HEK293 (cell line): ENCODE results near the gene EGR1.

Source experiments
- CTCF ChIA-PET: fragments of 350-600 bp; formaldehyde crosslinking; extraction: SDS; loops from one replicate; lab custom pipeline; 2021; ENCODE audit warnings: antibody characterized with exemption; lab: Yijun Ruan, JAX
- POLR2A ChIA-PET: fragments of 300-600 bp; formaldehyde crosslinking; extraction: SDS; loops from one replicate; lab custom pipeline; 2020; ENCODE audit warnings: antibody characterized with exemption, inconsistent platforms; lab: Yijun Ruan, JAX
- H3K27ac ChIP-seq: fragments of 200-500 bp; sonication (Bioruptor generic); 2 replicates; pipeline ENCODE4 v1.5.1; 2014; ENCODE audit warnings: low read depth, low read length, control low read depth, inconsistent platforms; ENCODE audit errors: extremely low read depth
- H3K36me3 ChIP-seq, 2 experiments: fragments of 200-500 bp in 1 of 2; sonication (Bioruptor generic) in 1 of 2; 1 replicate in 1 of 2; 2 replicates in 1 of 2; pipeline ENCODE4 v1.5.1; 2014 to 2017; ENCODE audit warnings: inconsistent platforms in 2 of 2, low read length in 2 of 2; ENCODE audit not compliant: control insufficient read depth in 2 of 2, insufficient read depth in 1 of 2
- H3K4me1 ChIP-seq: fragments of 200-500 bp; sonication (Bioruptor generic); 2 replicates; pipeline ENCODE4 v1.5.1; 2014; ENCODE audit warnings: mild to moderate bottlenecking, low read length, inconsistent platforms; ENCODE audit not compliant: control insufficient read depth, insufficient read depth
- H3K4me3 ChIP-seq: 2 replicates; pipeline ENCODE4 v1.5.1; 2011; ENCODE audit warnings: low read depth, mild to moderate bottlenecking, control low read depth, low read length, moderate library complexity
- H3K9me3 ChIP-seq: fragments of 200-500 bp; sonication (Bioruptor generic); 2 replicates; pipeline ENCODE4 v1.5.1; 2014; ENCODE audit warnings: low read depth, low read length, inconsistent platforms; ENCODE audit not compliant: control insufficient read depth, insufficient read depth
- BCL11A ChIP-seq: fragments of 450-650 bp; formaldehyde crosslinking; IDR thresholded peaks from 2 replicates; pipeline ENCODE4 v1.5.1; 2016; ENCODE audit warnings: low read depth, missing biosample characterization, missing genetic modification characterization
- HOXD13 ChIP-seq: sonication (generic); formaldehyde crosslinking; IDR thresholded peaks from 2 replicates; pipeline ENCODE4 v1.8.0; 2022; ENCODE audit warnings: missing genetic modification reagents, borderline replicate concordance
- KLF16 ChIP-seq: fragments of 450-650 bp; formaldehyde crosslinking; IDR thresholded peaks from 2 replicates; pipeline ENCODE4 v1.5.1; 2017; ENCODE audit warnings: missing biosample characterization, missing genetic modification characterization
- OSR2 ChIP-seq: fragments of 450-650 bp; formaldehyde crosslinking; IDR thresholded peaks from 2 replicates; pipeline ENCODE4 v1.5.1; 2016; ENCODE audit warnings: missing biosample characterization, missing genetic modification characterization
- SALL2 ChIP-seq: fragments of 450-650 bp; formaldehyde crosslinking; IDR thresholded peaks from 2 replicates; pipeline ENCODE4 v1.5.0; 2017; ENCODE audit warnings: missing biosample characterization, mild to moderate bottlenecking, missing genetic modification characterization, borderline replicate concordance
- TCF7L2 ChIP-seq: IDR thresholded peaks from 2 replicates; pipeline ENCODE4 v1.6.1; 2011; ENCODE audit warnings: low read depth, mild to moderate bottlenecking, inconsistent platforms, low read length, moderate library complexity, borderline replicate concordance
- YY2 ChIP-seq: fragments of 450-650 bp; formaldehyde crosslinking; IDR thresholded peaks from 2 replicates; pipeline ENCODE4 v1.5.1; 2016; ENCODE audit warnings: missing biosample characterization, missing genetic modification characterization
- ZBTB1 ChIP-seq: fragments of 450-650 bp; formaldehyde crosslinking; IDR thresholded peaks from 2 replicates; pipeline ENCODE4 v1.5.1; 2016; ENCODE audit warnings: missing biosample characterization, missing genetic modification characterization
- ZBTB48 ChIP-seq: fragments of 450-650 bp; formaldehyde crosslinking; IDR thresholded peaks from 2 replicates; pipeline ENCODE4 v1.5.1; 2016; ENCODE audit warnings: missing biosample characterization, missing genetic modification characterization
- ZFHX2 ChIP-seq: fragments of 450-650 bp; formaldehyde crosslinking; conservative IDR thresholded peaks from 2 replicates; pipeline ENCODE4 v1.5.1; 2016; ENCODE audit warnings: missing biosample characterization, missing genetic modification characterization
- ZFP69B ChIP-seq: fragments of 450-650 bp; formaldehyde crosslinking; IDR thresholded peaks from 2 replicates; pipeline ENCODE4 v1.5.1; 2016; ENCODE audit warnings: missing biosample characterization, missing genetic modification characterization
- ZNF202 ChIP-seq: fragments of 450-650 bp; formaldehyde crosslinking; IDR thresholded peaks from 2 replicates; pipeline ENCODE4 v1.5.1; 2016; ENCODE audit warnings: missing biosample characterization, missing genetic modification characterization, borderline replicate concordance
- ZNF302 ChIP-seq: fragments of 450-650 bp; formaldehyde crosslinking; IDR thresholded peaks from 2 replicates; pipeline ENCODE4 v1.5.1; 2016; ENCODE audit warnings: missing biosample characterization, missing genetic modification characterization, low read depth
- ZNF394 ChIP-seq: fragments of 450-650 bp; formaldehyde crosslinking; IDR thresholded peaks from 2 replicates; pipeline ENCODE4 v1.5.1; 2016; ENCODE audit warnings: missing biosample characterization, missing genetic modification characterization, mild to moderate bottlenecking, moderate library complexity, borderline replicate concordance
- ZNF404 ChIP-seq: fragments of 450-650 bp; formaldehyde crosslinking; IDR thresholded peaks from 2 replicates; pipeline ENCODE4 v1.5.1; 2017; ENCODE audit warnings: missing biosample characterization, missing genetic modification characterization
- ZNF521 ChIP-seq: fragments of 450-650 bp; formaldehyde crosslinking; IDR thresholded peaks from 2 replicates; pipeline ENCODE4 v1.5.1; 2017; ENCODE audit warnings: missing biosample characterization, mild to moderate bottlenecking, missing genetic modification characterization
- ZNF529 ChIP-seq: fragments of 450-650 bp; formaldehyde crosslinking; IDR thresholded peaks from 2 replicates; pipeline ENCODE4 v1.5.1; 2017; ENCODE audit warnings: missing genetic modification characterization, missing biosample characterization; ENCODE audit not compliant: insufficient replicate concordance
- ZNF549 ChIP-seq: fragments of 450-650 bp; IDR thresholded peaks from 2 replicates; pipeline ENCODE4 v1.5.1; 2018; ENCODE audit warnings: missing biosample characterization, missing genetic modification characterization, mild to moderate bottlenecking, inconsistent platforms, moderate library complexity
- ZNF561 ChIP-seq: fragments of 450-650 bp; IDR thresholded peaks from 2 replicates; pipeline ENCODE4 v1.5.1; 2018; ENCODE audit warnings: missing biosample characterization, missing genetic modification characterization, borderline replicate concordance
- ZNF600 ChIP-seq: fragments of 450-650 bp; formaldehyde crosslinking; IDR thresholded peaks from 2 replicates; pipeline ENCODE4 v1.5.1; 2016; ENCODE audit warnings: missing biosample characterization, missing genetic modification characterization
- ZNF664 ChIP-seq: fragments of 450-650 bp; formaldehyde crosslinking; IDR thresholded peaks from 2 replicates; pipeline ENCODE4 v1.5.1; 2016; ENCODE audit warnings: missing biosample characterization, missing genetic modification characterization
- ZNF830 ChIP-seq: fragments of 450-650 bp; IDR thresholded peaks from 2 replicates; pipeline ENCODE4 v1.5.0; 2018; ENCODE audit warnings: missing biosample characterization, missing genetic modification characterization, low read depth, mild to moderate bottlenecking, moderate library complexity
- ZNF837 ChIP-seq: fragments of 450-650 bp; formaldehyde crosslinking; IDR thresholded peaks from 2 replicates; pipeline ENCODE4 v1.5.1; 2016; ENCODE audit warnings: missing biosample characterization, missing genetic modification characterization
- TF ChIP-seq, protein P1 (sequence below): fragments of 450-650 bp; formaldehyde crosslinking; IDR thresholded peaks from 2 replicates; pipeline ENCODE4 v1.5.1; 2017; ENCODE audit warnings: missing biosample characterization, missing genetic modification characterization
- TF ChIP-seq, protein P2 (sequence below): fragments of 450-650 bp; formaldehyde crosslinking; IDR thresholded peaks from 2 replicates; pipeline ENCODE4 v1.5.1; 2016; ENCODE audit warnings: missing biosample characterization, missing genetic modification characterization

Gene EGR1

GRCh38 chr5:138514021-138514420 lies 48.7 kb downstream of the EGR1 start:
- no peak overlapping the region; the same call in 1 of the 2 replicates for H3K27ac ChIP-seq
- CTCF ChIA-PET = interaction anchor here (1.0 to 1.4 kb wide), 2 partner anchors 10 to 11 kb away, joined by 3 read pairs; no protein-coding TSS in a partner anchor
- H3K9me3 ChIP-seq = no peaks in the 10 kb centered on the region
- no peaks in the 10 kb centered on the region for H3K4me1 ChIP-seq
- H3K36me3 ChIP-seq = peaks cover 88 to 95% of the 10 kb centered on the region in 2 experiments
- POLR2A ChIA-PET = interaction anchor here (1.0 to 1.3 kb wide), 2 partner anchors 12 to 29 kb away, joined by 4 read pairs; partner anchors contain the start of gene ETF1
- no peak overlapping the region for H3K4me3 ChIP-seq
- TF ChIP-seq OSR2 (tag by site-specific recombination) (no peak), ZNF837 (tag by site-specific recombination) (no peak), ZFHX2 (no peak), ZNF561 (no peak), BCL11A (tag by site-specific recombination) (no peak), ZNF830 (tag by site-specific recombination) (no peak), KLF16 (tag by site-specific recombination) (no peak), SALL2 (tag by site-specific recombination) (no peak)
- TF ChIP-seq, protein P1, sequence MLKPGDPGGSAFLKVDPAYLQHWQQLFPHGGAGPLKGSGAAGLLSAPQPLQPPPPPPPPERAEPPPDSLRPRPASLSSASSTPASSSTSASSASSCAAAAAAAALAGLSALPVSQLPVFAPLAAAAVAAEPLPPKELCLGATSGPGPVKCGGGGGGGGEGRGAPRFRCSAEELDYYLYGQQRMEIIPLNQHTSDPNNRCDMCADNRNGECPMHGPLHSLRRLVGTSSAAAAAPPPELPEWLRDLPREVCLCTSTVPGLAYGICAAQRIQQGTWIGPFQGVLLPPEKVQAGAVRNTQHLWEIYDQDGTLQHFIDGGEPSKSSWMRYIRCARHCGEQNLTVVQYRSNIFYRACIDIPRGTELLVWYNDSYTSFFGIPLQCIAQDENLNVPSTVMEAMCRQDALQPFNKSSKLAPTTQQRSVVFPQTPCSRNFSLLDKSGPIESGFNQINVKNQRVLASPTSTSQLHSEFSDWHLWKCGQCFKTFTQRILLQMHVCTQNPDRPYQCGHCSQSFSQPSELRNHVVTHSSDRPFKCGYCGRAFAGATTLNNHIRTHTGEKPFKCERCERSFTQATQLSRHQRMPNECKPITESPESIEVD = no peak

GRCh38 chr5:138515556-138516245 lies 50.4 kb downstream of the EGR1 start:
- H3K4me1 ChIP-seq = no peaks in the 10 kb centered on the region
- ChIA-PET CTCF (interaction anchor here (2.3 kb wide), 1 partner anchor 12 kb away, joined by 9 read pairs; no protein-coding TSS in a partner anchor), POLR2A (no interaction called here)
- H3K27ac ChIP-seq = no peak overlapping the region
- no peak overlapping the region for H3K4me3 ChIP-seq
- no peaks in the 10 kb centered on the region for H3K9me3 ChIP-seq
- TF ChIP-seq ZNF404 (tag by site-specific recombination) = no peak
- no peak for TF ChIP-seq ZNF549
- TF ChIP-seq ZBTB1 = no peak
- TF ChIP-seq TCF7L2 = no peak
- no peak for TF ChIP-seq YY2 (tag by site-specific recombination)
- TF ChIP-seq ZNF394 (tag by site-specific recombination) = no peak
- TF ChIP-seq ZBTB48 = no peak
- TF ChIP-seq ZNF202 (tag by site-specific recombination) = no peak
- TF ChIP-seq, protein P2, sequence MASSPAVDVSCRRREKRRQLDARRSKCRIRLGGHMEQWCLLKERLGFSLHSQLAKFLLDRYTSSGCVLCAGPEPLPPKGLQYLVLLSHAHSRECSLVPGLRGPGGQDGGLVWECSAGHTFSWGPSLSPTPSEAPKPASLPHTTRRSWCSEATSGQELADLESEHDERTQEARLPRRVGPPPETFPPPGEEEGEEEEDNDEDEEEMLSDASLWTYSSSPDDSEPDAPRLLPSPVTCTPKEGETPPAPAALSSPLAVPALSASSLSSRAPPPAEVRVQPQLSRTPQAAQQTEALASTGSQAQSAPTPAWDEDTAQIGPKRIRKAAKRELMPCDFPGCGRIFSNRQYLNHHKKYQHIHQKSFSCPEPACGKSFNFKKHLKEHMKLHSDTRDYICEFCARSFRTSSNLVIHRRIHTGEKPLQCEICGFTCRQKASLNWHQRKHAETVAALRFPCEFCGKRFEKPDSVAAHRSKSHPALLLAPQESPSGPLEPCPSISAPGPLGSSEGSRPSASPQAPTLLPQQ (tag by site-specific recombination) = no peak
- no peak for TF ChIP-seq ZNF521 (tag by site-specific recombination)
- no peak for TF ChIP-seq ZNF664
- no peak for TF ChIP-seq ZNF529 (tag by site-specific recombination)
- TF ChIP-seq HOXD13 (CRISPR knock-in tag) = no peak
- TF ChIP-seq ZNF302 (tag by site-specific recombination) = no peak
- no peak for TF ChIP-seq ZFP69B (tag by site-specific recombination)
- TF ChIP-seq ZNF600 (tag by site-specific recombination) = no peak
- H3K36me3 ChIP-seq = peaks cover 71 to 84% of the 10 kb centered on the region in 2 experiments
